HEK293 (cell line): Measurements from ENCODE around the gene IPCEF1.

Experiments
- CTCF ChIA-PET: fragments of 350-600 bp; formaldehyde crosslinking; extraction: SDS; loops from one replicate; lab custom pipeline; 2021; ENCODE audit warnings: antibody characterized with exemption; lab: Yijun Ruan, JAX
- POLR2A ChIA-PET: fragments of 300-600 bp; formaldehyde crosslinking; extraction: SDS; loops from one replicate; lab custom pipeline; 2020; ENCODE audit warnings: antibody characterized with exemption, inconsistent platforms; lab: Yijun Ruan, JAX
- H3K27ac ChIP-seq: fragments of 200-500 bp; sonication (Bioruptor generic); 2 replicates; pipeline ENCODE4 v1.5.1; 2014; ENCODE audit warnings: low read depth, low read length, control low read depth, inconsistent platforms; ENCODE audit errors: extremely low read depth
- H3K36me3 ChIP-seq, 2 experiments: fragments of 200-500 bp in 1 of 2; sonication (Bioruptor generic) in 1 of 2; 1 replicate in 1 of 2; 2 replicates in 1 of 2; pipeline ENCODE4 v1.5.1; 2014 to 2017; ENCODE audit warnings: inconsistent platforms in 2 of 2, low read length in 2 of 2; ENCODE audit not compliant: control insufficient read depth in 2 of 2, insufficient read depth in 1 of 2
- H3K4me1 ChIP-seq: fragments of 200-500 bp; sonication (Bioruptor generic); 2 replicates; pipeline ENCODE4 v1.5.1; 2014; ENCODE audit warnings: mild to moderate bottlenecking, low read length, inconsistent platforms; ENCODE audit not compliant: control insufficient read depth, insufficient read depth
- H3K4me3 ChIP-seq: 2 replicates; pipeline ENCODE4 v1.5.1; 2011; ENCODE audit warnings: low read depth, mild to moderate bottlenecking, control low read depth, low read length, moderate library complexity
- H3K9me3 ChIP-seq: fragments of 200-500 bp; sonication (Bioruptor generic); 2 replicates; pipeline ENCODE4 v1.5.1; 2014; ENCODE audit warnings: low read depth, low read length, inconsistent platforms; ENCODE audit not compliant: control insufficient read depth, insufficient read depth
- KLF8 ChIP-seq: fragments of 450-650 bp; formaldehyde crosslinking; IDR thresholded peaks from 2 replicates; pipeline ENCODE4 v1.5.1; 2016; ENCODE audit warnings: missing biosample characterization, missing genetic modification characterization
- PRDM10 ChIP-seq: fragments of 450-650 bp; formaldehyde crosslinking; IDR thresholded peaks from 2 replicates; pipeline ENCODE4 v1.5.1; 2016; ENCODE audit warnings: missing biosample characterization, missing genetic modification characterization
- PRDM2 ChIP-seq: fragments of 450-650 bp; formaldehyde crosslinking; IDR thresholded peaks from 2 replicates; pipeline ENCODE4 v1.5.1; 2016; ENCODE audit warnings: missing biosample characterization, missing genetic modification characterization, borderline replicate concordance
- ZNF175 ChIP-seq: fragments of 450-650 bp; formaldehyde crosslinking; IDR thresholded peaks from 2 replicates; pipeline ENCODE4 v1.5.1; 2016; ENCODE audit warnings: missing biosample characterization, missing genetic modification characterization
- ZNF274 ChIP-seq, 2 experiments: fragments of 200-500 bp in 1 of 2; fragments of 450-650 bp in 1 of 2; sonication (Bioruptor generic) in 1 of 2; formaldehyde crosslinking in 1 of 2; IDR thresholded peaks; 2 replicates each; pipeline versions ENCODE4 v1.5.1 to v1.6.1; 2014 to 2016; ENCODE audit warnings: borderline replicate concordance in 1 of 2, inconsistent platforms in 1 of 2, low read length in 1 of 2, missing biosample characterization in 1 of 2, missing genetic modification characterization in 1 of 2
- ZNF366 ChIP-seq: fragments of 450-650 bp; formaldehyde crosslinking; conservative IDR thresholded peaks from 2 replicates; pipeline ENCODE4 v1.5.1; 2016; ENCODE audit warnings: missing biosample characterization, missing genetic modification characterization
- ZNF501 ChIP-seq: fragments of 450-650 bp; formaldehyde crosslinking; IDR thresholded peaks from 2 replicates; pipeline ENCODE4 v1.5.1; 2016; ENCODE audit warnings: missing biosample characterization, missing genetic modification characterization
- ZNF626 ChIP-seq: fragments of 450-650 bp; sonication (Bioruptor Pico); formaldehyde crosslinking; IDR thresholded peaks from 2 replicates; pipeline ENCODE4 v1.5.1; 2018; ENCODE audit warnings: missing biosample characterization, missing genetic modification characterization, inconsistent platforms
- ZNF645 ChIP-seq: fragments of 450-650 bp; formaldehyde crosslinking; IDR thresholded peaks from 2 replicates; pipeline ENCODE4; 2016; ENCODE audit warnings: missing biosample characterization, missing genetic modification characterization
- ZSCAN18 ChIP-seq: fragments of 450-650 bp; formaldehyde crosslinking; IDR thresholded peaks from 2 replicates; pipeline ENCODE4 v1.5.1; 2016; ENCODE audit warnings: missing biosample characterization, missing genetic modification characterization

Gene IPCEF1

GRCh38 chr6:154123155-154123956 is 233.2 kb downstream of the IPCEF1 start (continued):
- TF ChIP-seq ZNF175 (tag by site-specific recombination) (no peak), ZNF626 (tag by site-specific recombination) (no peak), ZNF501 (tag by site-specific recombination) (no peak)
- TF ChIP-seq, all 188 proteins: peak for 0

- POLR2A ChIA-PET = no interaction called here
- no peak overlapping the region for H3K27ac ChIP-seq
- CTCF ChIA-PET = interaction anchor here (0.6 kb wide), 1 partner anchor 32 kb away, joined by 3 read pairs; no protein-coding TSS in a partner anchor
- no peak overlapping the region for H3K4me3 ChIP-seq
- no peaks in the 10 kb centered on the region for H3K36me3 ChIP-seq
- no peak for TF ChIP-seq ZNF645 (tag by site-specific recombination)
- TF ChIP-seq ZNF274 (IDR thresholded peaks at IDR 0.05; ENCODE audit: low read length) = no peak
- no peak for TF ChIP-seq ZNF274 (tag by site-specific recombination; IDR thresholded peaks at IDR 0.05; ENCODE audit: borderline replicate concordance)
- no peak for TF ChIP-seq KLF8 (tag by site-specific recombination)
- no peak for TF ChIP-seq ZSCAN18 (tag by site-specific recombination)
- no peak for TF ChIP-seq PRDM2 (tag by site-specific recombination)
- no peak for TF ChIP-seq ZNF366 (tag by site-specific recombination)
- no peak for TF ChIP-seq PRDM10 (tag by site-specific recombination)
- no peaks in the 10 kb centered on the region for H3K9me3 ChIP-seq
- H3K4me1 ChIP-seq = no peaks in the 10 kb centered on the region
Observed at GRCh38 chr6:154122195-154122925, 234.2 kb downstream of the IPCEF1 start.
